ENCODE results near the gene MIGA2.

Gene MIGA2

GRCh38 chr9:129010267-129010975 lies 26.0 kb upstream of the MIGA2 start:
- DNase-seq (ENCODE audit: low read depth in 2 of 2) = no peak

- DNase-seq (ENCODE audit: low read depth in 2 of 2) = no peak
Measured at GRCh38 chr9:129011170-129011569, 25.3 kb upstream of the MIGA2 start.

- DNase-seq (ENCODE audit: low read depth in 2 of 2) = no peak
Measured at GRCh38 chr9:129011761-129012181, 24.7 kb upstream of the MIGA2 start.

GRCh38 chr9:129012343-129012742 lies 24.1 kb upstream of the MIGA2 start:
- no peak for DNase-seq (ENCODE audit: low read depth in 2 of 2)

- no peak for DNase-seq (ENCODE audit: low read depth in 2 of 2)
Measured at GRCh38 chr9:129012893-129013448, 23.5 kb upstream of the MIGA2 start.

GRCh38 chr9:129013674-129014073 lies 22.8 kb upstream of the MIGA2 start:
- DNase-seq (ENCODE audit: low read depth in 2 of 2) = no peak

- no peak for DNase-seq (ENCODE audit: low read depth in 2 of 2)
Measured at GRCh38 chr9:129014124-129014523, 22.3 kb upstream of the MIGA2 start.

GRCh38 chr9:129014608-129015007 lies 21.8 kb upstream of the MIGA2 start:
- no peak for DNase-seq (ENCODE audit: low read depth in 2 of 2)

- DNase-seq (ENCODE audit: low read depth in 2 of 2) = no peak
Measured at GRCh38 chr9:129021091-129021490, 15.3 kb upstream of the MIGA2 start.

- no peak for DNase-seq (ENCODE audit: low read depth in 2 of 2)
Measured at GRCh38 chr9:129022037-129022436, 14.4 kb upstream of the MIGA2 start.

- DNase-seq (ENCODE audit: low read depth in 2 of 2) = no peak
Measured at GRCh38 chr9:129023036-129023907, 13.2 kb upstream of the MIGA2 start.

GRCh38 chr9:129023908-129024233 lies 12.6 kb upstream of the MIGA2 start:
- no peak for DNase-seq (ENCODE audit: low read depth in 2 of 2)

GRCh38 chr9:129026442-129027223 lies 9.8 kb upstream of the MIGA2 start:
- no peak for DNase-seq (ENCODE audit: low read depth in 2 of 2)

- no peak for DNase-seq (ENCODE audit: low read depth in 2 of 2)
Measured at GRCh38 chr9:129027224-129027684, 9.2 kb upstream of the MIGA2 start.

- DNase-seq (ENCODE audit: low read depth in 2 of 2) = peak in 1 of 2 donors; percentile 62
Measured at GRCh38 chr9:129027685-129028191, 8.7 kb upstream of the MIGA2 start.

GRCh38 chr9:129028192-129028966 lies 8.0 kb upstream of the MIGA2 start, which contains the start of gene SH3GLB2:
SH3GLB2 (minus strand) TSS chr9:129028331; CDS start chr9:129028154, 177 bp downstream.
- DNase-seq (ENCODE audit: low read depth in 2 of 2) = peak; percentile 86 to 87

GRCh38 chr9:129030191-129030590 lies 6.2 kb upstream of the MIGA2 start:
- no peak for DNase-seq (ENCODE audit: low read depth in 2 of 2)

GRCh38 chr9:129031514-129031913 lies 4.9 kb upstream of the MIGA2 start:
- DNase-seq (ENCODE audit: low read depth in 2 of 2) = no peak

- no peak for DNase-seq (ENCODE audit: low read depth in 2 of 2)
Measured at GRCh38 chr9:129032541-129033159, 3.8 kb upstream of the MIGA2 start.

- no peak for DNase-seq (ENCODE audit: low read depth in 2 of 2)
Measured at GRCh38 chr9:129033216-129033615, 3.2 kb upstream of the MIGA2 start.

Measured in stimulated activated CD8-positive, alpha-beta memory T cell treated with anti-CD3 and anti-CD28 coated beads, Interleukin-15, amount 100 ng/mL, for 48 hours (primary cell).